PC-9 (cell line): Measurements from ENCODE around the gene GYG1. TPM values are rescaled to one million over a fixed set of nuclear protein-coding genes. Genes with fewer than 3 reads are reported as not detected.

Experiments used
- BruUV-seq: library from RNA; stranded (reverse); fragments of 400-500 nt; replicated peaks from 2 replicates; lab custom pipeline; 2021; lab: Mats Ljungman, UMichigan
- CTCF ChIA-PET: fragments of 300-600 bp; sonication (Branson Sonifier 250); formaldehyde crosslinking; loops from one replicate; lab custom pipeline; 2022; ENCODE audit warnings: antibody characterized with exemption; lab: Charles Lee
- POLR2A ChIA-PET: fragments of 300-600 bp; sonication (Branson Sonifier 250); formaldehyde crosslinking; loops from one replicate; lab custom pipeline; 2022; ENCODE audit warnings: antibody characterized with exemption; ENCODE audit not compliant: unreplicated experiment; lab: Charles Lee
- DNase-seq, 2 experiments: peaks; one replicate each; pipeline versions ENCODE4 v3.0.0 to v3.0.0-alpha.2; 2015 to 2022; ENCODE audit warnings: mixed read lengths in 1 of 2
- H2AFZ ChIP-seq: fragments of 200-600 bp; sonication (generic); 2 replicates; pipeline ENCODE4 v1.8.1; 2017; ENCODE audit warnings: antibody characterized with exemption
- H3F3A ChIP-seq: fragments of 200-600 bp; sonication (generic); 2 replicates; pipeline ENCODE4 v1.8.1; 2017; ENCODE audit warnings: antibody characterized with exemption, mild to moderate bottlenecking, low read depth; ENCODE audit not compliant: insufficient read depth
- H3K27ac ChIP-seq: fragments of 200-600 bp; sonication (generic); 2 replicates; pipeline ENCODE4 v1.6.1; 2016; ENCODE audit warnings: mixed run types
- H3K27me3 ChIP-seq: fragments of 200-600 bp; sonication (generic); 2 replicates; pipeline ENCODE4 v1.6.1; 2016; ENCODE audit warnings: low read depth, mixed run types; ENCODE audit not compliant: insufficient read depth
- H3K36me3 ChIP-seq: fragments of 200-600 bp; sonication (generic); 2 replicates; pipeline ENCODE4 v1.6.1; 2016; ENCODE audit warnings: low read depth, mixed run types
- H3K4me1 ChIP-seq: fragments of 200-600 bp; sonication (generic); replicated peaks from 2 replicates; pipeline ENCODE4 v1.6.1; 2016; ENCODE audit warnings: mixed run types; ENCODE audit not compliant: insufficient read depth
- H3K4me2 ChIP-seq: fragments of 200-600 bp; sonication (generic); 2 replicates; pipeline ENCODE4 v1.6.1; 2017; ENCODE audit warnings: mixed run types
- H3K4me3 ChIP-seq: fragments of 200-600 bp; sonication (generic); 2 replicates; pipeline ENCODE4 v1.6.1; 2016; ENCODE audit warnings: mixed run types
- H3K79me2 ChIP-seq: fragments of 200-600 bp; sonication (generic); 2 replicates; pipeline ENCODE4 v1.6.1; 2017; ENCODE audit warnings: low read depth, mixed run types
- H3K9me2 ChIP-seq: fragments of 200-600 bp; sonication (generic); 2 replicates; pipeline ENCODE4 v1.8.1; 2017; ENCODE audit warnings: mild to moderate bottlenecking; ENCODE audit not compliant: insufficient read depth
- H3K9me3 ChIP-seq: fragments of 200-600 bp; sonication (generic); 2 replicates; pipeline ENCODE4 v1.8.1; 2016; ENCODE audit warnings: low read depth; ENCODE audit not compliant: insufficient read depth
- H4K20me1 ChIP-seq: fragments of 200-600 bp; sonication (generic); 2 replicates; pipeline ENCODE4 v1.8.1; 2017; ENCODE audit not compliant: insufficient read depth
- CTCF ChIP-seq: fragments of 200-600 bp; sonication (generic); conservative IDR thresholded peaks from 2 replicates; pipeline ENCODE4 v1.6.1; 2017; ENCODE audit warnings: mixed run types, antibody characterized with exemption, mild to moderate bottlenecking, moderate library complexity
- EZH2 ChIP-seq: fragments of 200-600 bp; sonication (generic); IDR thresholded peaks from 2 replicates; pipeline ENCODE4 v1.8.0; 2017; ENCODE audit warnings: antibody characterized with exemption, low read depth
- intact Hi-C: fragments of 100-400 bp; cut with micrococcal nuclease; formaldehyde crosslinking; loops from one replicate; pipeline ENCODE4 v1.10.0; 2022; ENCODE audit not compliant: unreplicated experiment
- total RNA-seq: library from RNA; stranded (reverse); gene quantifications from 2 replicates; pipeline ENCODE4 v1.2.3, GENCODE V29; 2021

The GYG1 gene
- total RNA-seq, 1 experiment from 2014 or later: 16.5 TPM

DNA sequence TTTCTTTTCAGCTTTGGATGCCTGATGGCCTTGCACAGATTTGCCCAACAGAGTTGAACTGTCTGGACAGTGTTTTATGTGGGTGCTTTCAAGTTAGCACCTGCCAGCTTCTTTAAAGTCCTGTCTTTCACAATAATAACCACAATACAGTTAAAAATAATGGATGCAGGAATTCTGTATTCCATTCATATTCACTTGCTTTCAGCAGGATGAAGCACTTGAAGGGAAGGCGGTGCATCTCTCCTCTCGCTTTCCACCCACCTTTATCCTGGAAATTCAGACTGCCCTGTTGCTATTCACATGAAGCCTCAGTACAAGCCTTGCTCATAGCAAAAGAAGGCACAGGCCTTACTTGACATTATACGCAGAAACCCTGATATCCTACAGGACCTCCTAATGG is 26.5 kb upstream of the GYG1 start:
- CTCF ChIA-PET: interaction anchor here (0.7 kb wide), 1 partner anchor 10 kb away, joined by 3 read pairs; no protein-coding TSS in a partner anchor
- Histone ChIP-seq H3F3A (no peaks in the 10 kb centered on the region), H3K27ac (no peak overlapping the region), H3K9me3 (no peaks in the 10 kb centered on the region), H2AFZ (no peak overlapping the region), H3K79me2 (no peaks in the 10 kb centered on the region), H3K4me2 (no peak overlapping the region), H3K4me3 (no peak overlapping the region), H4K20me1 (no peaks in the 10 kb centered on the region), H3K27me3 (no peaks in the 10 kb centered on the region), H3K4me1 (no peaks in the 10 kb centered on the region), H3K36me3 (no peaks in the 10 kb centered on the region), H3K9me2 (no peaks in the 10 kb centered on the region)
- TF ChIP-seq CTCF (no peak), EZH2 (no peak)
- intact Hi-C loops: no loop called here
- BruUV-seq: no TSS peak
- POLR2A ChIA-PET: interaction anchor here (0.5 to 0.7 kb wide), 5 partner anchors 183 to 1298 kb away, joined by 4 to 9 read pairs (median 5); partner anchors contain the start of gene TM4SF18
- DNase-seq: no peak

- ChIA-PET CTCF (no interaction called here), POLR2A (interaction anchor here (0.5 kb wide), 1 partner anchor 371 kb away, joined by 4 read pairs; no protein-coding TSS in a partner anchor)
- no TSS peak for BruUV-seq
Observed at GRCh38 chr3:148968321-148968720, 23.0 kb upstream of the GYG1 start.

DNA sequence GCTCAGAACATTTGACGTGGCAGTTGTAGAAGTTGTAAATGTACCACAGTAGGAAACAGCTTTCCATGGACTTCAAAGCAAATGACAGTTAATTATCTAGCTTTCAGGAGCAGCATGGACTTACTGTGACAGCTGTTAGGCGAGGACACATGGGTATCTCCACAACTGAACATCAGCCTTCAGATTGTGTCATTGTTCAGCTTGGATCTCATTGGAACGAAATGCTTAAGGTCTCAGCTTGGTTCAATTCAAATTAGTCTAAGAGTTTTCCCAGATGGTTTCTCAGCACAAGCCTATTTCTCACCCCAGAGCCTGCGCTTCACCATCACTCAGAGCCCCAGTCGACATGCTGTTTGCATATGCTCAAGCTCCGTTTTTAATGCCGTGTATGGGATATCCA is 21.1 kb upstream of the GYG1 start:
- Histone ChIP-seq H4K20me1 (no peaks in the 10 kb centered on the region), H3K9me2 (no peaks in the 10 kb centered on the region), H3K27me3 (no peaks in the 10 kb centered on the region), H3K4me3 (no peak overlapping the region), H3K36me3 (no peaks in the 10 kb centered on the region), H3K79me2 (no peaks in the 10 kb centered on the region), H3K4me2 (no peak overlapping the region), H3K4me1 (no peaks in the 10 kb centered on the region), H3F3A (no peaks in the 10 kb centered on the region), H3K27ac (no peak overlapping the region), H3K9me3 (no peaks in the 10 kb centered on the region), H2AFZ (no peak overlapping the region)
- POLR2A ChIA-PET: interaction anchor here (0.7 kb wide), 1 partner anchor 330 kb away, joined by 3 read pairs; no protein-coding TSS in a partner anchor
- TF ChIP-seq EZH2 (no peak), CTCF (no peak)
- intact Hi-C loops: no loop called here
- BruUV-seq: no TSS peak
- DNase-seq: no peak
- CTCF ChIA-PET: interaction anchor here (0.7 kb wide), 1 partner anchor 15 kb away, joined by 3 read pairs; no protein-coding TSS in a partner anchor

More at GRCh38 chr3:148968321-148968720, 23.0 kb upstream of the GYG1 start:
- Histone ChIP-seq H3K9me2 (no peaks in the 10 kb centered on the region), H4K20me1 (no peaks in the 10 kb centered on the region), H3K4me1 (no peaks in the 10 kb centered on the region), H3K4me2 (no peak overlapping the region), H3F3A (no peaks in the 10 kb centered on the region), H3K36me3 (no peaks in the 10 kb centered on the region), H3K4me3 (no peak overlapping the region), H2AFZ (no peak overlapping the region), H3K27ac (no peak overlapping the region), H3K79me2 (no peaks in the 10 kb centered on the region), H3K27me3 (no peaks in the 10 kb centered on the region), H3K9me3 (no peaks in the 10 kb centered on the region)
- TF ChIP-seq EZH2 (no peak), CTCF (no peak)
- DNase-seq: no peak
- intact Hi-C loops: no loop called here
